ENCODE data around the gene RAPGEF3.

The RAPGEF3 gene

DNA sequence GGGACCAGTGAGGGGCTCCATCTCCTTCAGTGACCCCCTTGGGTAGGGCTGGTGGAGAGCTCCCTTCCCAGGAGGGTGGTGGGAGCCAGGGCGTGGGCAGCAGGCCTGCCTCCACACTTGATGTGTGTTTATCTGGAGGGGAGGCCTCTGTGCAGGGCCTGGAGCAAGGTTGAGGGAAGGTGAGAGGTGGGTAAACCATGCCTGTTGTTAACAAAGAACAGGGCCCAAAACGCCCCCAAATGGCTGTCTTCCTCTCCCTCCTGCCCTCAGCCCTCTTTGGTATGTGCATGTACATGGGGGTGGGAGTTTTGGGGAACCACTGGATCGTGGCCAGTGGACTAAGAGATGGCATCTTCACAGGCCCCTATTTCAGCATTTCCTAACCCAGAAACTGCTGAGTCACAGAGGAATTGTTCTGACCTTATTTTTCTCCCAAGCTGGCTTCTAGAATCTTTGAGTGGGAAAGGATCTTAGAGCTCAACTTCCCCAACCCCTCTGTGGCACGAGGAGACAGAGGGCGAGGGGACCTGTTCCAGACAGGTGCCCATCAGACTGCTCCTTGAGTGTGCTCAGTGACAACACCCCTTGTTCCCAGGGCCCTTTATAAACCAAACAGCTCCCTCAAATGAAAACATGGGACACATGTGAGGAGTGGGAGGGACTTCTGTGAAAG is 17.9 kb upstream of the RAPGEF3 start:
- no peak for DNase-seq (ENCODE audit: low read depth, low spot score)

DNA sequence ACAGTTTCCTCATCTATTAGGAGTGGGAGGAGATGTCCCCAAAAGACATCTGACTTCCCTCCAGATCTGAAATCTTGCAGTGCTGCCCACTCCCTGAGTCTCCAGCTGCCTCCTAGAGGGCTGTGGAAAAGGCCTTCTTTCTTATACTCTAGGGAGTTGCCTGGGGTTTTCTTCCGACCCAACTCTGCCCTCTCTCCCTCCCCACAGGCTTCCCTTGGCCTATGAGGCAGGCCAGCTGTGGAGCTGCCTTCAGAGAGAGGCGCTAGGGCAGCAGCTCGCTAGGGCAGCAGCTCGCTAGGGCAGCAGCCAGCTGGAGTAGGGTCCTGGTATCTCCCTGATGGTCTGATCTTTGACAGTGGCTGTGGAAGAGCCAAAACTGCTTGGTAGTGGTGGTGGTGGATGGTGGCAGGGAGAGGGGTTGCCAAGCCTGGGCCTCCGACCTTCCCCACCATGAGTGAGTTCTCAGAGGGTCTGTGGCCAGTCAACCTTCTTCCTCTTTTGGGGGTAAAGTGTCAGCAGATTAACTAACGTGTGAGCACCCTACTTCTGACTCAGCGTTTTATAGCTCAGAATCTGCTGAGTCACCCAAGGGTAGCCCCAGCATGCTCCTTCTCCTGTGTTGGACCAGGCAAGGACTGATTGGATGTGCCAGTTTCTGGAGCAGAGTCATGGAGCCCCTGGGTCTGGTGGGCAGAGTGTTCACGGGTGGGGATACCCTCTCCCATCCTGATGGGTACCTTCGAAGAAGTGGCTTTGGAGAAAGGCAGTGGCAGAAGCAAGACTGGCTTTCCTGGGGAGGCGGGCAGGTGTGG is 16.6 kb upstream of the RAPGEF3 start:
- DNase-seq (ENCODE audit: low read depth, low spot score): no peak

GRCh38 chr12:47774663-47775062 is 16.0 kb upstream of the RAPGEF3 start:
- DNase-seq (ENCODE audit: low read depth, low spot score): no peak

GRCh38 chr12:47773858-47774580 is 15.3 kb upstream of the RAPGEF3 start:
- DNase-seq (ENCODE audit: low read depth, low spot score): peak; percentile 17

GRCh38 chr12:47773062-47773857 is 14.6 kb upstream of the RAPGEF3 start, which contains the start of gene SLC48A1:
Gene SLC48A1 (plus strand): TSS chr12:47773238. CDS start chr12:47773305, 67 bp downstream.
- DNase-seq (ENCODE audit: low read depth, low spot score): peak; percentile 47

- no peak for DNase-seq (ENCODE audit: low read depth, low spot score)
These were observed 14.0 kb upstream of the RAPGEF3 start for GRCh38 chr12:47772738-47773061.

DNA sequence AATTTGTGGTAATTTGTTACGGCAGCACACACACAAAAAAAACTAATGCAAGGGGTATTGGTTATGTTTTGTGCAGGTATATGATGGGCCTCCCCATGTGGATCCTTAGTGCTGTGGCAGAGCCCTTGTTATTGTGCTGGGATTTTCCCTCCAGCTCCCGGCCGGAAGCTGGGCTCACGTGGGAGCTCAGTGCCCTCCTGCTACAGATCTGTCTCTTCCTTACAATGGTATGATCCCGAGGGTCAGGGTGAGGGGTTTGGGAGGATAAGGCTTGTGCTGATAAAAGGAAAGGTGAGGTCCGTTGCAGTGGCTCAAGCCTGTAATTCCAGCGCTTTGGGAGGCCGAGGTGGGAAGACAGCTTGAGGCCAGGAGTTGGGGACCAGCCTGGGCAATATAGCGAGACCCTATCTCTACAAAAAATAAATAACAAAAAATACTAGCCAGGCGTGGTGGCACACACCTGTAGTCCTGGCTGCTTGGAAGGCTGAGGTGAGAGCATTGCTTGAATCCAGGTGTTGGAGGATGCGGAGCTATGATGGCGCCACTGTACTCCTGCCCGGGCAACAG is 13.5 kb upstream of the RAPGEF3 start:
- peak; percentile 41 for DNase-seq (ENCODE audit: low read depth, low spot score)

GRCh38 chr12:47771304-47771703 is 12.6 kb upstream of the RAPGEF3 start:
- DNase-seq (ENCODE audit: low read depth, low spot score): no peak

DNA sequence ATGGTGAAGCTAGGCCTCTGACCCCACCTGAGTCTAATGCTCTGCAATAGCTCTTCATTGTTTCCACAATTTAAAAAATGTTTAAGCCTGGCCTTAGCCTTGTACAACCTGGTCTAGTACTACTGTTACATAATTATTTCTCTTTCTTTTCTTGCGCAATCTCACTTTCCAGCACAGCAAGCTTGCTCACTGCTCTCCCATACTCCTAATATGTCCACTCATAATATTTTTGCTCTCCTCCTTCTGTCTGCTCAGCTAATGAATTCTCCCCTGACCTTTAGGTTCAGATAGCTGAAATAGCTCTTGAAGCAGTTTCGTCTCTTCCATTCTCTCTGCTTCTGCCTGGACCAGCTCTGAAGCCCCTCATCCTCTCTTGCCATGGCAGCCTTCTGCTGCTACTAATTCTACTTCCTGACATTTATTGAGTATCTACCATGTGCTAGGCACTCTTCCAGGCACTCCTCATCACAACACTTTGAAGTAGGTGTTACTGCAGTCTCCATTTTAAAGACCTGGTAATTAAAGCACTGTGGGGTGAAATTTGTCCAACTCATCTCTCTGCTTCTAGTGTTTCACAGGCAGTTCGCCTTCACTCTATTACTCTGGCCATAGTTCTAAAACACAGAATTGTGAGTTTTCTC is 11.5 kb upstream of the RAPGEF3 start:
- DNase-seq (ENCODE audit: low read depth, low spot score): no peak

GRCh38 chr12:47769234-47770085 is 10.8 kb upstream of the RAPGEF3 start:
- no peak for DNase-seq (ENCODE audit: low read depth, low spot score)

GRCh38 chr12:47768323-47768811 is 9.7 kb upstream of the RAPGEF3 start:
- DNase-seq (ENCODE audit: low read depth, low spot score): peak; percentile 60

DNA sequence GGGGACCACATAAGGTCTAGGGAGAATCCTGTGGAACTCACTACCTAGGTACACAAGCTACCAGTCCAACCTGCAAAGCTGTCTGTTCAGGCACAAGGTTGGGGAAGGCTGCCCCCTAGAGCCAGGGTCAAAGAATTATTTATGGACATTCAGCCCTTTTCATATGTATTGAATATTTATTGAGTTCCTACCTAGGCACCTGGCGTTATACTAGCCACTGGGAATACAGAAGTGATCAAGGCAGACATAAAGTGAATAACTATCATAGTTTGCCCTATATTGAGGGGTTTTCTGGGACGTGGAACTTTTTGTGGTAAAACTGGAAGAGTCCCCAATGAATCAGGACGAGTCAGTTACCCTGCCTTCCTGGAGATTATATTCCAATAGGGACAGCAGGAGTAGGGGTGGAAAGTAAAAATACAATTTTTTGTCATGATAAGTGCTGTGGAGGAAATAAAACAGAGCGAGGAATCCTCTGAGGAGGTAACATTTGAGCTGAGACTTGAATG is 8.6 kb upstream of the RAPGEF3 start:
- DNase-seq (ENCODE audit: low read depth, low spot score): no peak

GRCh38 chr12:47766502-47767215 is 8.0 kb upstream of the RAPGEF3 start:
- no peak for DNase-seq (ENCODE audit: low read depth, low spot score)

- DNase-seq (ENCODE audit: low read depth, low spot score): peak; percentile 48
These were observed 5.0 kb upstream of the RAPGEF3 start for GRCh38 chr12:47763481-47764346.

DNA sequence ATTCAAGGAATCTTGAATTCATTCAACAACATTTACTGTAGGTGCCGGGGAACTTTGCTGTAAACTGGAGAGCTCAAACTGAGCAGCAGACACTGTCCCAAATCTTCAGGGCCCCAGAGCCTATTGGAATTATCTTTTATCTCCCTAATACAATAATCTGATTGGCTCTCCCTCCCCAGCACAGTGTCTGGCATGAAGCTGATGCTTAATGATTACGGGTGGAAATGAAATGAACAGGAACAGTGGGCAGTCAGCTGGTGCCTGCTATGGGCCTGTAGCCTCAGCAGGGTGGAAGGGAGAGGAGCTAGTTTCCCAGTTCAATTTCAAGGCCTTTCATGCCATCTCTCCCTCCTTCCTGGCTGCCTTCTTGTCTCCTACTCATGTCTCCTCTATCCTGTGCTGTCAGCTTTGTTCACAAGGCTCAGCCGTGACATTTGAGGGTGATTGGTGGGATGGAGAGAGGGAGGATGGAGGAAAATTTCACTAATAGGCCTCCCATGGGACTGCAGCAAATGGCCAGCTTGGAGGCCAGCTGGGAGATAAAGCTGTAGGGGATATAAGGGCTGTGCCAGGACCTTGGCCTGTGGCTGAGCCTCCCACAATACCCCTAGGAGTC is 4.3 kb upstream of the RAPGEF3 start:
- no peak for DNase-seq (ENCODE audit: low read depth, low spot score)

GRCh38 chr12:47758584-47758833 is 171 bp downstream of the RAPGEF3 start:
- DNase-seq (ENCODE audit: low read depth, low spot score): no peak

GRCh38 chr12:47757840-47758583 is 668 bp downstream of the RAPGEF3 start:
- no peak for DNase-seq (ENCODE audit: low read depth, low spot score)
